Left lung (tissue), 10 donors: ENCODE results near the gene PHOSPHO1. TPM values are rescaled to one million over a fixed set of nuclear protein-coding genes. Genes with fewer than 3 reads are reported as not detected.
A peak's percentile ranks its signal among the peaks of the same experiment; 100 is the strongest.

ENCODE experiments used
- ATAC-seq: fragments of 200-7000 bp; cut with Tn5 transposase; one replicate; pipeline ENCODE4 v1.9.1; 2020; ENCODE audit warnings: moderate library complexity
- DNase-seq, 4 donors: peaks; one replicate each; pipeline ENCODE4 v3.0.0-alpha.2; 2013 to 2020
- H3K27ac ChIP-seq, 2 donors: fragments of 200-600 bp; sonication (generic) in 1 of 2; one replicate each; pipeline versions ENCODE4 v1.5.0 to v1.8.0; 2020 to 2021
- H3K27me3 ChIP-seq, 2 donors: fragments of 200-600 bp; sonication (generic) in 1 of 2; one replicate each; pipeline versions ENCODE4 v1.5.0 to v1.8.0; 2020 to 2021
- H3K36me3 ChIP-seq, 2 donors: fragments of 200-600 bp; sonication (generic) in 1 of 2; one replicate each; pipeline versions ENCODE4 v1.5.0 to v1.8.0; 2020 to 2021
- H3K4me1 ChIP-seq, 2 donors: fragments of 200-600 bp; one replicate each; pipeline ENCODE4 v1.8.0; 2021
- H3K4me3 ChIP-seq, 2 donors: fragments of 200-600 bp; sonication (generic) in 1 of 2; one replicate each; pipeline versions ENCODE4 v1.5.0 to v1.8.0; 2020 to 2021; ENCODE audit warnings: mild to moderate bottlenecking in 1 of 2
- H3K9me3 ChIP-seq, 2 donors: fragments of 200-600 bp; sonication (generic) in 1 of 2; one replicate each; pipeline versions ENCODE4 v1.5.0 to v1.8.0; 2020 to 2021
- intact Hi-C, 2 donors: fragments of 100-400 bp; cut with DNase I; formaldehyde crosslinking; loops; one replicate each; pipeline versions ENCODE4 v1.11.2 to v1.14.2; 2022
- polyA plus RNA-seq, 6 donors: library from polyadenylated mRNA; unstranded; fragments of 120-200 nt; gene quantifications; one replicate each; pipeline ENCODE4 v1.2.1, GENCODE V29; 2013; ENCODE audit not compliant: insufficient read length in 6 of 6
- total RNA-seq, 2 donors: library from RNA; stranded (reverse); fragmentation: NEBNext Ultra II Directional; extraction: Animal tissue kit (Norgen Biotek cat#: 25700); gene quantifications; one replicate each; pipeline ENCODE4 v1.2.1, GENCODE V29; 2021
- TF ChIP-seq, protein P1 (sequence below), 2 donors: fragments of 200-600 bp; sonication (generic) in 1 of 2; IDR thresholded peaks; one replicate each; pipeline versions ENCODE4 v1.5.0 to v1.8.0; 2021; ENCODE audit warnings: antibody characterized with exemption in 2 of 2
- donor health status: DM: no; HTN: yes; CAD: no.
- donor health status: DM: no; HTN: no; CAD: no.

Gene PHOSPHO1
- total and polyA plus RNA-seq, 8 donors: 1.0 to 8.5 (median 2.6) TPM

DNA sequence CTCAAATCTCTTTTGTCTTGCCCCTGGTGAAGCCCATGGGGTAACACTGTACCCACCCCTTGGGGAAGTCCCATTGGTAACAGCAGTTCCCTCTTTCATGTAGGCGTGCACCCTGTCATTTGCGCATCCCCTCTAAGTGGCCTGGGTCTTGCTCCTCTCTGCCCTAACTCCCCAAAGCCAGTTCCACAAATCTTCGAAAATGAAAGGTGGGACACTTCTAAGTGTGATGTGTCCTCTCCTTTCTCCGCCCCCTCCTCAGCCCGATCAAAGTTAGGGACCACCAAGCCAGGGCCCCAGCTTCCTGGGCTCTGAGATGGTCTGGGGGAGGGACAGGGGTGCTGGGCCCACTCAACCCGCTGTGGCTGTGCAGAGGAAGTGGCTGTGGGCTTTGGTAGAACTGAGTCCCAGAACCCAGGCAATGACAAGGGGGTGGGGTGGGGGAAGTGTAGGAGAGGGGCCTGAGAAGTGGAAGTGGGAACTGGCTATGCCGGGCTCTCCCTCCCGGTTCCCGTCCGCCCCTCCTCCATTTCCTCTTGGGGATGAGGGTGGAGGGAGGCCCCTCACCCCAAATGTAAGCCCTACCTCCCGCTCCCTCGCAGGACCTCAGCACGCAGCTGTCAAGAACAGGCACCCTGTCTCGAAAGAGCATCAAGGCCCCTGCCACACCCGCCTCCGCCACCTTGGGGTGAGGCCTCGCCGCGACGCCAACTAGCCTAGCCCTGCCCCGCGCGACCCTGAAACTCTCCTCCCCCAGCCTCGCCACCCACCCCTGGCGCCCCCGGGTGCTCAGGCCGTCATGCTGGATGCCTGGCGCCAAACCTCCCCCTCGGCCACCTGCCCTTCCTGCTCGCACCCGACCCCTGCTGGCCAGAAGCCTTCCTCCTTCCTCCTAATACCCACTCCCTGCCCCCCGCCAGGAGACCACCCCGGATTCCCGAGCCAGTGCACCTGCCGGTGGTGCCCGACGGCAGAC lies 11.4 kb downstream of the PHOSPHO1 start:
- H3K27me3 ChIP-seq: peaks cover 12 to 49% of the 10 kb centered on the region in 2 donors
- peak overlapping the region in 1 of 2 donors; percentile 16 for H3K4me3 ChIP-seq
- peaks cover 0 to 8% of the 10 kb centered on the region in 2 donors for H3K36me3 ChIP-seq
- no peaks in the 10 kb centered on the region for H3K9me3 ChIP-seq
- DNase-seq (peak in 2 of 4 donors; percentile 62 to 88), ATAC-seq (peak; percentile 52)
- TF ChIP-seq, protein P1, sequence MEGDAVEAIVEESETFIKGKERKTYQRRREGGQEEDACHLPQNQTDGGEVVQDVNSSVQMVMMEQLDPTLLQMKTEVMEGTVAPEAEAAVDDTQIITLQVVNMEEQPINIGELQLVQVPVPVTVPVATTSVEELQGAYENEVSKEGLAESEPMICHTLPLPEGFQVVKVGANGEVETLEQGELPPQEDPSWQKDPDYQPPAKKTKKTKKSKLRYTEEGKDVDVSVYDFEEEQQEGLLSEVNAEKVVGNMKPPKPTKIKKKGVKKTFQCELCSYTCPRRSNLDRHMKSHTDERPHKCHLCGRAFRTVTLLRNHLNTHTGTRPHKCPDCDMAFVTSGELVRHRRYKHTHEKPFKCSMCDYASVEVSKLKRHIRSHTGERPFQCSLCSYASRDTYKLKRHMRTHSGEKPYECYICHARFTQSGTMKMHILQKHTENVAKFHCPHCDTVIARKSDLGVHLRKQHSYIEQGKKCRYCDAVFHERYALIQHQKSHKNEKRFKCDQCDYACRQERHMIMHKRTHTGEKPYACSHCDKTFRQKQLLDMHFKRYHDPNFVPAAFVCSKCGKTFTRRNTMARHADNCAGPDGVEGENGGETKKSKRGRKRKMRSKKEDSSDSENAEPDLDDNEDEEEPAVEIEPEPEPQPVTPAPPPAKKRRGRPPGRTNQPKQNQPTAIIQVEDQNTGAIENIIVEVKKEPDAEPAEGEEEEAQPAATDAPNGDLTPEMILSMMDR (IDR thresholded peaks at IDR 0.05): no peak
- intact Hi-C loops: no loop called here
- H3K4me1 ChIP-seq: peaks cover 4 to 83% of the 10 kb centered on the region in 2 donors
- H3K27ac ChIP-seq: peak overlapping the region; percentile 67 to 91

DNA sequence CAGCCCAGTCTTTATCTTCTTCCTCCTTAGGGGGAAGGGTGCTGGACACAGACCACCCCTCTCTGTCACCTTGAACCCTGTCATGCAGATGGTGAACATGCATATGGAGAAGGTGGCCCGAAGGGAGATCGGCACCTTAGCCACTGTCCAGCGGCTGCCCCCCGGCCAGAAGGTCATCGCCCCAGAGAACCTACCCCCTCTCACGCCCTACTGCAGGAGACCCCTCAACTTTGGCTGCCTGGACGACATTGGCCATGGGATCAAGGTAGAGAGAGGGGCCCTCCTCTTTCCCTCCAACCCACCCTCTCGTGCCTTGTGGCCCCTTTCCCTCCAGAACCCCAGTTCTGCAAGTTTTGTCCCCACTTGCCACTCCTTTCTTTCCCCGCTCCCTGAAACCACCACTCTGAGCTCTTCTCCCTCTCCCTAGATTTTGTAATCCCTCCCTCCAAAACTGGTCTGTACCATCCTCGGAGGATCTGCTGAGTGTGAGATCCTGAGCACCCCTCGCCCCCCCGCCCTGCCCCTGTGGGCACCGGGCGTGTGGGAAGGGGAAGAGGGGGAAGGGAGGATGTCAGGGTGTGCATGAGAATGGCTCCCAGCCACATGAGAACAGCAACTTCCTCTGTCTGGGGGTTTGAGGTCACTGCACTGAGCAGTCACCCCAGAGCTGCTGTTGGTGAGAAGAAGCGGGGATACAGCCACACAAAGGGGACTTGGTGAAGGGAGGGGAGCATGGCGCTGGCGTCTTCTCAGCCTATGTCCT lies 12.8 kb downstream of the PHOSPHO1 start:
- H3K4me3 ChIP-seq: no peak overlapping the region
- TF ChIP-seq, protein P1 (IDR thresholded peaks at IDR 0.05): no peak
- intact Hi-C loops: no loop called here
- ATAC-seq: peak; percentile 69
- H3K4me1 ChIP-seq: peaks cover 4 to 83% of the 10 kb centered on the region in 2 donors
- H3K27ac ChIP-seq: peak overlapping the region; percentile 67 to 91
- H3K9me3 ChIP-seq: no peaks in the 10 kb centered on the region
- H3K36me3 ChIP-seq: peaks cover 0 to 8% of the 10 kb centered on the region in 2 donors
- DNase-seq: peak in 2 of 4 donors; percentile 87 to 90
- H3K27me3 ChIP-seq: peaks cover 0 to 35% of the 10 kb centered on the region in 2 donors

DNA sequence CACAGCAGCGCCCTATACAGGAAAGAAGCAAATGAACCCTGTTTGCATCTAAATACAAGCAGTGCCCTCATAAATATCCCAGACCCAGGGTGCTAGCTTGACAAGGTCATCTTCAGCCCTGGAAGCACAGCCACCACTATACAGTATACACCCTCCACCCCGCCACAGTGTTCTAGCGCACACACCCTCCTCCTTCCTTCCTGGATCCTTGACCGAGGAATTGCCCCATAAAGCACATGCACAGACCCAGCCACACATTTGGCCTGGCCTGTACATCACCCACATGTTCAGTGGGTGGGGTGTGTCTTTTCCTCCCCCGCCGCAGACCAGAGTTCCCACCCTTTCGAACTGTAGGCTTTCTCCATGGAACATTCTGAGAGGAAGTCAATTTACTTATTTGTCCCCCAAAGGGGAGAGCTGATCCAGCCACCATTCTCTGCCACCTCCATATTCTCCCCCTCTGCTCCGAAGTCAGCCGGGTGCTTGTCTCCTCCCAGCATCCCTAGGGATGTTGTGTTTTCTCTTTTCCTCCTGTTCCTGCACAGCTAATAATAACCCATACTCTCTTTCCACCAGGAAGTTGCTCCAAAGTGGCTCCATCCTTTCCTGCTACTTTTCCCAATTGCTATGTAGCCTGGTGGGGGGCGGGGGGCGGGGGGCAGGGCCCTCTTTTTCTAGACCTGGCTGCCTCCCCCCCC lies 13.5 kb downstream of the PHOSPHO1 start:
- intact Hi-C loops: no loop called here

DNA sequence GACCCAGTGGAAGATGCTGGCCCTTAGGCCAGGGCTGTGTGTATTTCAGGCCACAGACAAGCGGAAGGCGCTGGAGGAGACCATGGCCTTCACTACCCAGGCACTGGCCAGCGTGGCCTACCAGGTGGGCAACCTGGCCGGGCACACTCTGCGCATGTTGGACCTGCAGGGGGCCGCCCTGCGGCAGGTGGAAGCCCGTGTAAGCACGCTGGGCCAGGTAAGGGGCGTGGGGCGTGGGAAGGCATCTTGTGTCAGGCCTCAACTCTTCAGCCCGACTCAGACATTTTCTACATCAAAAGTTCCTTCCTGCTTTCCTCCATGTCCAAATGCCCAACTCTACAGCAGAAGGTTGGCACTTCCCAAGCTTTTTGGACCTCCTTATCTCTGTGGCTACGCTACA lies 14.1 kb downstream of the PHOSPHO1 start:
- no peak for ATAC-seq
- TF ChIP-seq, protein P1 (IDR thresholded peaks at IDR 0.05): no peak
- intact Hi-C loops: no loop called here
- Histone ChIP-seq H3K36me3 (peaks cover 0 to 8% of the 10 kb centered on the region in 2 donors), H3K4me1 (peaks cover 4 to 88% of the 10 kb centered on the region in 2 donors), H3K9me3 (no peaks in the 10 kb centered on the region), H3K4me3 (no peak overlapping the region), H3K27me3 (peaks cover 0 to 22% of the 10 kb centered on the region in 2 donors), H3K27ac (peak overlapping the region; percentile 56 to 91)
- peak in 1 of 4 donors; percentile 79 for DNase-seq

More for the DNA sequence above, 13.5 kb downstream of the PHOSPHO1 start:
- peaks cover 0 to 28% of the 10 kb centered on the region in 2 donors for H3K27me3 ChIP-seq
- TF ChIP-seq, protein P1 (IDR thresholded peaks at IDR 0.05): no peak
- H3K36me3 ChIP-seq: peaks cover 0 to 8% of the 10 kb centered on the region in 2 donors
- H3K27ac ChIP-seq: peak overlapping the region; percentile 56 to 91
- peak; percentile 67 for ATAC-seq
- no peak overlapping the region for H3K4me3 ChIP-seq
- peak in 2 of 4 donors; percentile 76 to 82 for DNase-seq
- H3K9me3 ChIP-seq: no peaks in the 10 kb centered on the region
- H3K4me1 ChIP-seq: peaks cover 4 to 85% of the 10 kb centered on the region in 2 donors
